ENCODE measurements around the gene FADS1.

GRCh38 chr11:61803889-61804647 is 12.7 kb downstream of the FADS1 start:
- TF ChIP-seq CTCF (IDR thresholded peaks at IDR 0.05; ENCODE audit: low read length) (no peak), EZH2 (IDR thresholded peaks at IDR 0.05; ENCODE audit: borderline replicate concordance, low read length) (no peak)
